Nephron progenitor cell (in vitro differentiated cells): ENCODE data around the gene RPL3.
A peak's percentile ranks its signal among the peaks of the same experiment; 100 is the strongest.

ENCODE experiments used
- DNase-seq: peaks from one replicate; pipeline ENCODE4 v3.0.0; 2021
- H3K27ac Mint-ChIP-seq: 2 replicates; pipeline ENCODE4 v1.8.0; 2021; ENCODE audit warnings: mild to moderate bottlenecking, moderate library complexity, mixed read lengths
- H3K27me3 Mint-ChIP-seq: 2 replicates; pipeline ENCODE4 v1.8.0; 2021; ENCODE audit warnings: mild to moderate bottlenecking, low read depth, mixed read lengths; ENCODE audit not compliant: poor library complexity
- H3K36me3 Mint-ChIP-seq: 2 replicates; pipeline ENCODE4 v1.8.0; 2021; ENCODE audit warnings: low read depth, mixed read lengths
- H3K4me1 Mint-ChIP-seq: 2 replicates; pipeline ENCODE4 v1.8.0; 2021; ENCODE audit warnings: mixed read lengths
- H3K4me3 Mint-ChIP-seq: 2 replicates; pipeline ENCODE4 v1.8.0; 2021; ENCODE audit warnings: mild to moderate bottlenecking, moderate library complexity, mixed read lengths
- H3K9me3 Mint-ChIP-seq: 2 replicates; pipeline ENCODE4 v1.8.0; 2021; ENCODE audit warnings: mild to moderate bottlenecking, moderate library complexity, mixed read lengths
- CTCF ChIP-seq: fragments of 200-600 bp; sonication (generic); IDR thresholded peaks from 2 replicates; pipeline ENCODE4 v1.5.0; 2021; ENCODE audit warnings: antibody characterized with exemption

RPL3 gene

DNA sequence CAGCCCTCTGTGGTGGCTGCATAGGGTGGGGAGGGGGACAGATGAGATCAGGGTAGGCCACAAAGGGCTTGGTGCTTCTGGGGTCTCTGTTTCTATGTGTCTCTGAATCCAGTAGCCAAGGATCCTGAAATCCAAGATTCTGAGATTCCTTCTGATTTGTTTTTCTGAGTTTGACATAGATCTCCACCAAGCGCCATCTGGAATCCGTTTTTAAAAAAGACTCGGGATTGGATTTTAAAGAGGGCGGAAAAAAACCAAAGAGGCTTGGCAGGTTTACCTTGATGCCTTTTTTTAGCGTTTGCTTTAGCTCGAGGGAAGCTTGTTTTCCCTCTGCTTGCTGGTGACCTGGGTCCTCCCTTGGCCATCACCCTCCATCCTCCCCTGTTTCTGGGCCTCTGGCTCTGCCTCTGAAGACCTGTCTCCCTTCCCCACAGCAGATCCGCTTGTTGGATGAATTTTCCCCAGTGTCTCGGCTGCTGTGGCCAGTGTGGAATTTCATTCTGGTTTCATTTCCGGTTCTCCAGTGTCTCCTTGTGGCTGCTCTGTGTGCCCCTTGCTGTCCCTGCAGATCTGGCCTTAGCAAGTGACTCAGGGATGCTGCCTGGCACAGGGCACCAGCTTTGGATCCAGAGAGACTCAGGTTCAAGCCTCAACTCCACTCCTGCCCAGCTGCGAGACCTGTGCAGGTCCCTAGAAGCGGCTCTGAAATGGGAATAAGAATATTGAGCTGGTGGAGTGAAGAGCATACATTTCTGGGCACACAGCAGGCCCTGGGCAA lies 45.5 kb upstream of the RPL3 start:
- no peak for TF ChIP-seq CTCF
- Mint-ChIP-seq H3K27ac (peak overlapping the region; percentile 24), H3K9me3 (no peaks in the 10 kb centered on the region), H3K4me3 (peak overlapping the region; percentile 9), H3K4me1 (peaks cover 55% of the 10 kb centered on the region), H3K36me3 (peaks cover 5% of the 10 kb centered on the region), H3K27me3 (peaks cover 10% of the 10 kb centered on the region)
- no peak for DNase-seq

GRCh38 chr22:39363751-39364515 lies 44.5 kb upstream of the RPL3 start:
- peaks cover 10% of the 10 kb centered on the region for H3K27me3 Mint-ChIP-seq
- TF ChIP-seq CTCF, result no peak
- peaks cover 10% of the 10 kb centered on the region for H3K36me3 Mint-ChIP-seq
- peaks cover 59% of the 10 kb centered on the region for H3K4me1 Mint-ChIP-seq
- H3K27ac Mint-ChIP-seq, result no peak overlapping the region
- H3K9me3 Mint-ChIP-seq, result peaks cover 3% of the 10 kb centered on the region
- no peak overlapping the region for H3K4me3 Mint-ChIP-seq
- DNase-seq, result peak; percentile 30

GRCh38 chr22:39362932-39363331 lies 43.5 kb upstream of the RPL3 start:
- no peak for TF ChIP-seq CTCF
- peaks cover 10% of the 10 kb centered on the region for H3K27me3 Mint-ChIP-seq
- H3K4me3 Mint-ChIP-seq, result no peak overlapping the region
- peaks cover 16% of the 10 kb centered on the region for H3K36me3 Mint-ChIP-seq
- peaks cover 3% of the 10 kb centered on the region for H3K9me3 Mint-ChIP-seq
- DNase-seq, result no peak
- H3K27ac Mint-ChIP-seq, result peak overlapping the region; percentile 81
- peaks cover 61% of the 10 kb centered on the region for H3K4me1 Mint-ChIP-seq

GRCh38 chr22:39362271-39362670 lies 42.8 kb upstream of the RPL3 start:
- no peak for DNase-seq

GRCh38 chr22:39361496-39361895 lies 42.1 kb upstream of the RPL3 start:
- Mint-ChIP-seq H3K27ac (no peak overlapping the region), H3K9me3 (peaks cover 3% of the 10 kb centered on the region), H3K4me1 (peaks cover 54% of the 10 kb centered on the region), H3K4me3 (no peak overlapping the region), H3K36me3 (peaks cover 16% of the 10 kb centered on the region), H3K27me3 (peaks cover 10% of the 10 kb centered on the region)
- no peak for DNase-seq
- no peak for TF ChIP-seq CTCF

More at GRCh38 chr22:39362271-39362670, 42.8 kb upstream of the RPL3 start:
- Mint-ChIP-seq H3K36me3 (peaks cover 16% of the 10 kb centered on the region), H3K9me3 (peaks cover 3% of the 10 kb centered on the region), H3K27ac (no peak overlapping the region), H3K4me1 (peaks cover 61% of the 10 kb centered on the region), H3K27me3 (peaks cover 10% of the 10 kb centered on the region), H3K4me3 (no peak overlapping the region)
- no peak for TF ChIP-seq CTCF
